ENCODE results near the gene CBX2.

The CBX2 gene

DNA sequence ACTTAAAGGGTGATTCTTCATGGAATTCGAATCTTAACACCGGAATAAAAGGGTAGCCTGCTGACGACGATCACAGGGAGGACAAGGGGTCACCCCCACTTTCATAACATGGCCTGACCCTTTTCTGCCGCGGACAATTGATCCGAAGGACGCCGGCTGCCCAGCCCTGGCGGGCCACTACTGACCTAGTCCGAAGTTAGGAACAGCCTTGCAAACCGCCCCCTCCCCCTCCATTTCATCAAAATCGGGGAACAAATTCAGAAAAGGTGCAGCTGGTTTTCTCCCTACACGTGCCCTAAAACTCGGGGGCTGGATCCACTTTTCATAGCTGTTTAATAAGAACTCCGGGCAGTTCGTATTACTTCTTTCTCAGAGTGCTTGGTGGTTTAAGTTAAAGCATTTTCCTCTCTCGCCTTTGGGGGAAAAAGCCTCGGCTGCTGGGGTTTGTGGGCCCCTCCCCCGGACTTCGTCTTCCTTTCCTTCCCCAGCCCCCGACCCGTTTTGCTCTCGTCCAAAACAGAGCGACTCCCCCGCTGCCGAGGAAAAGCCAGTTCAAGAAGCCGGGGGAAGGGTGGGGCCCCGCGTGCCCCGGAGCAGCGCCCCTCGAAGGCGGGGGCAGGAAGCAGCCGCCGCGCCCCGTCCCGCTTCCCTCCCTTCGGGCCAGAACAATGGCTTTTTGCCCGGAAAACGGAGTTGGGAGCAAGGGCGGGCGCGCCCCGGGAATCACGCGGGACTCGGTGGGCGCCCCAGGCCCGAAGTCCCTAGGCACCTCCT is 641 bp upstream of the CBX2 start:
- in situ Hi-C loops (cut with MboI; ENCODE audit: low sequenced_read_pairs, unreplicated experiment): no loop called here
- no peak for TF ChIP-seq CTCF (IDR thresholded peaks at IDR 0.05; ENCODE audit: borderline replicate concordance, control extremely low read depth, extremely low read depth, insufficient read depth, missing control alignments)
- DNase-seq (ENCODE audit: low spot score): peak; percentile 62

- no peak for TF ChIP-seq CTCF (IDR thresholded peaks at IDR 0.05; ENCODE audit: borderline replicate concordance, control extremely low read depth, extremely low read depth, insufficient read depth, missing control alignments)
- peak; percentile 64 for DNase-seq (ENCODE audit: low spot score)
- in situ Hi-C loops (cut with MboI; ENCODE audit: low sequenced_read_pairs, unreplicated experiment): no loop called here
Measured at GRCh38 chr17:79778504-79779083, 646 bp downstream of the CBX2 start.

GRCh38 chr17:79779084-79779529 is 1.2 kb downstream of the CBX2 start:
- DNase-seq (ENCODE audit: low spot score): no peak
- in situ Hi-C loops (cut with MboI; ENCODE audit: low sequenced_read_pairs, unreplicated experiment): no loop called here
- TF ChIP-seq CTCF (IDR thresholded peaks at IDR 0.05; ENCODE audit: borderline replicate concordance, control extremely low read depth, extremely low read depth, insufficient read depth, missing control alignments): no peak

- TF ChIP-seq CTCF (IDR thresholded peaks at IDR 0.05; ENCODE audit: borderline replicate concordance, control extremely low read depth, extremely low read depth, insufficient read depth, missing control alignments): no peak
Measured at GRCh38 chr17:79779661-79780365, 1.9 kb downstream of the CBX2 start.

DNA sequence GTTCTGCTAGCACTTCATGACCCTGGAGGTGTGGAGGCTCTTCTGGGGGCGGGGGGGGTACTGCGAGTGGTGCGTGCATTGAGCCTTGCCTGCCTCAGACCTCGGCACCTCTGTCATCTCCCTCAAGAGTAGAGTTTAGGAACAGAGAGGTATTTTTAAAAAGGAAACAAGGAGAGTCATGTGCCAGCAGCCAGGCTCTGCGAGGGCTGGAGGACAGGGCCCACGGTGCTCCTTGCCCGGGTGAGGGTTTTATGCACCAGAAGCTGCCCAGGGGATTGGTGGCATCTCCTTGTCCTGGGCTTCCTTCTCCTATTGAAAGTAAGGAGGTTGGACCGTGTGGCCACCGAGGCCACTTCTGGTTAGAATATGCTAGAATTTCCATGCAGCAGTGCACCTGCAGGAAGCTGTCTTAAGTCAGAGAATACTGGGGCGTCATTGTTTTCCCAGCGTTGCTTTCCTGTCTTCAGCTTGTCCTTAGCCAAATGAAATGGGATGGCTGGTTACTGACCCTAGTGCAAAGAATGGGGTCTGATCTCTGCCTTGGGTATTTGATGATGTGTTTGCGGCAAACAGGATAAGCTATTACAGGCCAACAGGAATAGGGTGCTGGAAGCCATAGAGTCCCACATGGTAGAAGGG is 3.2 kb downstream of the CBX2 start:
- in situ Hi-C loops (cut with MboI; ENCODE audit: low sequenced_read_pairs, unreplicated experiment): no loop called here
- no peak for DNase-seq (ENCODE audit: low spot score)

More at GRCh38 chr17:79779661-79780365, 1.9 kb downstream of the CBX2 start:
- in situ Hi-C loops (cut with MboI; ENCODE audit: low sequenced_read_pairs, unreplicated experiment): no loop called here
- no peak for DNase-seq (ENCODE audit: low spot score)

More for the DNA sequence above, 3.2 kb downstream of the CBX2 start:
- no peak for TF ChIP-seq CTCF (IDR thresholded peaks at IDR 0.05; ENCODE audit: borderline replicate concordance, control extremely low read depth, extremely low read depth, insufficient read depth, missing control alignments)

All from GM13976 (cell line).